Fibroblast of villous mesenchyme (primary cell): Measurements from ENCODE around the gene FBXL4. TPM values are rescaled to one million over a fixed set of nuclear protein-coding genes. Genes with fewer than 3 reads are reported as not detected.
"Not testable (repeated sequence)": the region's sequence is repeated elsewhere in the genome, so short reads cannot be mapped to it uniquely, and the experiment has no call there.

Source experiments
- DNase-seq: peaks from one replicate; pipeline ENCODE4 v3.0.0-alpha.2; 2010; ENCODE audit warnings: low read depth
- H3K4me3 ChIP-seq: 2 replicates; pipeline ENCODE4 v1.5.1; 2011; ENCODE audit warnings: low read depth, mild to moderate bottlenecking, low read length
- total RNA-seq: library from RNA; depleted of rRNA; stranded (reverse); fragments of >200 nt; gene quantifications from 2 replicates; pipeline ENCODE4 v1.2.3, GENCODE V29; 2012
- TF ChIP-seq, protein P1 (sequence below): IDR thresholded peaks from 2 replicates; pipeline ENCODE4 v1.5.1; 2012; ENCODE audit warnings: low read depth, mild to moderate bottlenecking, low read length; ENCODE audit not compliant: insufficient read depth

The FBXL4 gene
- total RNA-seq, 1 donor = 19.0 TPM

DNA sequence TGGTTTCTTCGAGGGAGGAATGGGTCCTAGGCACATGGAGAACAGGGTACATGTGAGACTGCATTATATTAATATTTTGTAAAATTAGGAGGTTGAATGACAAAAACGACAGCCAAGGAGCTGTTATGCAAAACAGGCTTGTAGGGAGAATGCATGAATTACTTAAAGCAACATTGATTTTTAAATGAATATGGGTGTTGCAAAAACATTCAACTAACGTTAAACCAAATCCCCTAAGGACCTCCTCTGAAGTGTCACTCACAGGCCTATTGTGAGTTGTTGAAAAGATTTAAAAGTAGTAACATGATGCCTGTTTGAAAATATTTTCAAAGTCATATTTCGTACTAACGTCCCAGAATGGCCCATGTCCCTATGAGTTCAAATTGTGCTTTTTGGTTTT, 21.9 kb downstream of the FBXL4 start:
- H3K4me3 ChIP-seq = no peak overlapping the region
- no peak for DNase-seq
- TF ChIP-seq, protein P1, sequence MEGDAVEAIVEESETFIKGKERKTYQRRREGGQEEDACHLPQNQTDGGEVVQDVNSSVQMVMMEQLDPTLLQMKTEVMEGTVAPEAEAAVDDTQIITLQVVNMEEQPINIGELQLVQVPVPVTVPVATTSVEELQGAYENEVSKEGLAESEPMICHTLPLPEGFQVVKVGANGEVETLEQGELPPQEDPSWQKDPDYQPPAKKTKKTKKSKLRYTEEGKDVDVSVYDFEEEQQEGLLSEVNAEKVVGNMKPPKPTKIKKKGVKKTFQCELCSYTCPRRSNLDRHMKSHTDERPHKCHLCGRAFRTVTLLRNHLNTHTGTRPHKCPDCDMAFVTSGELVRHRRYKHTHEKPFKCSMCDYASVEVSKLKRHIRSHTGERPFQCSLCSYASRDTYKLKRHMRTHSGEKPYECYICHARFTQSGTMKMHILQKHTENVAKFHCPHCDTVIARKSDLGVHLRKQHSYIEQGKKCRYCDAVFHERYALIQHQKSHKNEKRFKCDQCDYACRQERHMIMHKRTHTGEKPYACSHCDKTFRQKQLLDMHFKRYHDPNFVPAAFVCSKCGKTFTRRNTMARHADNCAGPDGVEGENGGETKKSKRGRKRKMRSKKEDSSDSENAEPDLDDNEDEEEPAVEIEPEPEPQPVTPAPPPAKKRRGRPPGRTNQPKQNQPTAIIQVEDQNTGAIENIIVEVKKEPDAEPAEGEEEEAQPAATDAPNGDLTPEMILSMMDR = no peak

DNA sequence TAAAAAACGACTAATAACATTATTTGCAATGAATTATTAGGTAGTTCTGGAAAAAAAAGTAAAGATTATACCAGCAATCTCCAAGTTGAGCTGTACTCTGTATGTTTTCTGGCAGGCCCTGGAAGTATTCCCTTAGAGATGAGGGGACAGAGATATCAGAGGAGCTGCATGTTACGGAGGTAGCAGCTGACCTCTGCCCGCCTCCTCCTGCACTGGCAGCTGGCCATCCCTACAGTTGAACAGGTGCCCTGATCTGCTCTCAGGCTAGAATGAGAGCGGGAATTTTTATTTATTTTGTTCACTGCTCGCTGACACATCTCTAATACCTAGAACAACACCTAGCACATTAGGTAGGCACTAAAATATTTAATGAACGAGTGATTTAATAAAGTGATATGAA, 23.1 kb downstream of the FBXL4 start:
- no peak overlapping the region for H3K4me3 ChIP-seq
- no peak for DNase-seq
- TF ChIP-seq, protein P1 = no peak

DNA sequence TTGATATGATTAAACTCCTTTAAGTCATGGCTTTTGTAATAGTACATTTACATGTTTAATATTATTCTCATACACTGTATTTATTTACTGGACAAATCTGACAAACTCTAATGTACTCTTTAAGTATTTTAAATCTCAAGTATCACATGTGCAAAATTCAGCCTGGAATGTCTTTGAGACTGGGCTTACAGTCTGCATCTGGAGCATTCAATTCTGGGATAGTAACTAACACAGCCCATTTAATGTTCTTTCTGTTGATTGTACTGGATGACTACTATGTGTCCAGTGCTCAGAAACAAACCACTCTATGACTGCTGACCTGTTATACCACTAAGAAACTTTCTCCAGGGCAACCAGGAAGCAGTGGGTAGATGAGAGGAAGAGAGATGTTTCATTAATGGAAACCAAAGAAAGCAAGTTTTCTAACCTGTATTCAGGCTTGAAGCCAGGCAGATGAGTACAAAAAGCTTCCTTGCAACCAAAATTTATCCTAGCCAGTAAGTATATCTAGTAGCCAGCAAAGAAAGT, 26.8 kb downstream of the FBXL4 start:
- TF ChIP-seq, protein P1 = no peak
- DNase-seq = no peak
- H3K4me3 ChIP-seq = no peak overlapping the region

DNA sequence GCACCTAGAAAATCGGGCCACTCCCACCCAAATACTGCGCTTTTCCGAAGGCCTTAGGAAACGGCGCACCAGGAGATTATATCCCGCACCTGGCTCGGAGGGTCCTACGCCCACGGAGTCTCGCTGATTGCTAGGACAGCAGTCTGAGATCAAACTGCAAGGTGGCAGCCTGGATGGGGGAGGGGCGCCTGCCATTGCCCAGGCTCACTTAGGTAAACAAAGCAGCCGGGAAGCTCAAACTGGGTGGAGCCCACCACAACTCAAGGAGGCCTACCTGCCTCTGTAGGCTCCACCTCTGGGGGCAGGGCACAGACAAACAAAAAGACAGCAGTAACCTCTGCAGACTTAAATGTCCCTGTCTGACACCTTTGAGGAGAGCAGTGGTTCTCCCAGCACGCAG, 36.8 kb downstream of the FBXL4 start:
- H3K4me3 ChIP-seq, DNase-seq: not testable (repeated sequence)

DNA sequence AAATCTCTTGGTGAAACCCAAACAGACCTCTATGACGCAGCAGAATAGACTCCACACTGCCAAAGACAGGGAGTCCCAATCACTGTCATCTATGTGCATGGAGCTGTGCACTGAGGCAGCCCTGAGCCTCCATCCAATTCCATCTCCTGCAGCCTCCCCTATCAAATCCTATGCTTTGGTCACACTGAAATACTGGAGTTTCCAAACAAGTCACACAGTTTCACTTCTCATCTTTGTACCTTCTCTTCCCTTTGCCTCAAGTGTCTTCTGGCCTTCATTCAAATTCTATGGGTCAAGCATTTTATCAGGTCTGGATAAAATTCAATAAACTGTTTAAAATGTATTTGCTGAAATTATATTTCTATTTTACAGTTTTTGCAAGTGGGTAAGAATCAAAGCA, 38.5 kb downstream of the FBXL4 start:
- H3K4me3 ChIP-seq = no peak overlapping the region
- TF ChIP-seq, protein P1 = no peak
- no peak for DNase-seq

DNA sequence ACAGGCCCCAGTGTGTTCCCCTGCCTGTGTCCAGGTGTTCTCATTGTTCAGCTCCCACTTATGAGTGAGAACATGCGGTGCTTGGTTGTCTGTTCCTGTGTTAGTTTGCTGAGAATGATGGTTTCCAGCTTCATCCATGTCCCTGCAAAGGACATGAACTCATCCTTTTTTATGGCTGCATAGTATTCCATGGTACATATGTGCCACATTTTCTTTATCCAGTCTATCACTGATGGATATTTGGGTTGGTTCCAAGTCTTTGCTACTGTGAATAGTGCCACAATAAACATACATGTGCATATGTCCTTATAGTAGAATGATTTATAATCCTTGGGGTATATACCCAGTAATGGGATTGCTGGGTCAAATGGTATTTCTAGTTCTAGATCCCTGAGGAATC, 41.4 kb downstream of the FBXL4 start:
- not testable (repeated sequence) for DNase-seq, H3K4me3 ChIP-seq

DNA sequence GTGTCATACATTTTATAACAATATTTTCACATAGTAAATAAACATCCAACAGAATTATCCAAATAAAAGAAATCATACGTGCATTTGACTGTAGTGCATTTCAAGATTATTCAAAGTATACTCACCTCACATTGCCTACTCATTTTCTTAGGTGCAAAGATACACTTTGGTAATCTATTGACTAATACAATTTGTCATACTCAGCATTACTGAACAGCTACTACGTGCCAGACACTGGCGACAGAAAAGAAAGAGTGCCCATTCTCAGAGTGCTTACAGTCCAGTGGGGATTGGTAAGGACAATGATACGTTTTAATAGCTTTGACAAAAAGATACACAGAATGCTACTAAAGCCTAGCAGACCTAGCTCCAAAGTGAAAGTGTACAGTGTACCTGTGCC, 42.0 kb downstream of the FBXL4 start:
- no peak overlapping the region for H3K4me3 ChIP-seq
- TF ChIP-seq, protein P1 = no peak
- DNase-seq = no peak

DNA sequence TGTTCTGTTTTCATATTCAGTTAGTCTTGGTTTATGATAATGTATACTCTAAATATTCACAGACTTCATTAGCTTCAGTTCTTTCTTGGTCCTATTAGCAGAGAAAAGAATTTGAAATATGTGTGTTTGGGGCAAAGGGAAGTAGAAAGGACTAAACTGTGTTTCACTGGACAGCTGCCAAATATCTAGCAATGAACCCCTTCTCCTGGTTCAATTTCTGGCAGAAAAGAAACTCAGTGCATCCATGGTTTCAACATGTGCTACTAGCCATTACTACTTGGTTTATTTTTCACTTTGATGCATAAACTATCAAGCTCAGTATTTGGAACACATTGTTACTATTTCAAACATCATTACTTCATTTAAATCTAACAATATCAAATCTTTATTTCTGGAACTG, 43.6 kb downstream of the FBXL4 start:
- peak; percentile 5 for DNase-seq
- TF ChIP-seq, protein P1 = no peak

More for the DNA sequence above, 43.6 kb downstream of the FBXL4 start:
- no peak overlapping the region for H3K4me3 ChIP-seq
